Right lobe of liver (tissue), 6 donors: ENCODE data around the gene KRT31. TPM values are rescaled to one million over a fixed set of nuclear protein-coding genes. Genes with fewer than 3 reads are reported as not detected.

Experiments
- ATAC-seq, 4 donors: fragments of 200-7000 bp; cut with Tn5 transposase; one replicate each; pipeline ENCODE4 v1.9.1; 2020; ENCODE audit warnings: mild to moderate bottlenecking in 4 of 4, moderate library complexity in 4 of 4
- DNase-seq, 3 donors: peaks; one replicate each; pipeline ENCODE4 v3.0.0-alpha.2; 2020
- H3K27ac ChIP-seq, 3 donors: fragments of 200-600 bp; one replicate each; pipeline ENCODE4 v1.8.0; 2022
- H3K27me3 ChIP-seq, 2 donors: fragments of 200-600 bp; one replicate each; pipeline ENCODE4 v1.8.0; 2022
- H3K36me3 ChIP-seq, 4 donors: fragments of 200-600 bp; sonication (generic) in 1 of 4; one replicate each; pipeline versions ENCODE4 v1.5.1 to v1.8.0; 2017 to 2022; ENCODE audit warnings: control low read depth in 1 of 4
- H3K4me1 ChIP-seq, 4 donors: fragments of 200-600 bp; sonication (generic) in 1 of 4; one replicate each; pipeline versions ENCODE4 v1.5.1 to v1.8.0; 2017 to 2022; ENCODE audit warnings: control low read depth in 1 of 4
- H3K4me3 ChIP-seq, 3 donors: fragments of 200-600 bp; one replicate each; pipeline ENCODE4 v1.8.0; 2022
- H3K9me3 ChIP-seq, 4 donors: fragments of 200-600 bp; sonication (generic) in 1 of 4; one replicate each; pipeline versions ENCODE4 v1.5.1 to v1.8.0; 2017 to 2022; ENCODE audit warnings: control low read depth in 1 of 4
- CTCF ChIP-seq, 4 donors: fragments of 200-600 bp in 3 of 4; fragments of 450-650 bp in 1 of 4; IDR thresholded peaks; one replicate each; pipeline versions ENCODE4 v1.5.1 to v1.8.0; 2016 to 2022; ENCODE audit warnings: antibody characterized with exemption in 4 of 4, mild to moderate bottlenecking in 2 of 4
- POLR2A ChIP-seq: fragments of 450-650 bp; IDR thresholded peaks from one replicate; pipeline ENCODE4 v1.6.1; 2017; ENCODE audit warnings: antibody characterized with exemption, mild to moderate bottlenecking
- WGBS: methylation state at CpG from one replicate; pipeline ENCODE4 v1.1.6; 2018; ENCODE audit warnings: low coverage, low lambda C conversion rate; ENCODE audit not compliant: insufficient coverage; ENCODE audit errors: missing lambda C conversion rate; 5-methylcytosine and 5-hydroxymethylcytosine counted together
- intact Hi-C, 2 donors: fragments of 100-400 bp; cut with DNase I; formaldehyde crosslinking; loops; one replicate each; pipeline versions ENCODE4 v1.11.2 to v1.14.1; 2022
- total RNA-seq, 6 experiments: library from RNA; depleted of rRNA in 2 of 6; stranded (reverse); fragments of >200 nt in 2 of 6; fragmentation: NEBNext Ultra II Directional in 3 of 6; extraction: Animal tissue kit (Norgen Biotek cat#: 25700) in 3 of 6; gene quantifications; one replicate each; pipeline versions ENCODE4 v1.1.0 to v1.2.4, GENCODE V29; 2016 to 2023
- donor health status: DM: no; HTN: yes; CAD: no.
- donor health status: DM: no; HTN: no; CAD: no.
- donor health status: DM: no; HTN: no; CAD: no.
- donor health status: DM: no; HTN: yes; CAD: no.
- donor health status: DM: no; HTN: yes; CAD: no.

The KRT31 gene
- total RNA-seq, 6 experiments from 2014 or later, result not detected

- H3K4me1 ChIP-seq, result no peaks in the 10 kb centered on the region
- DNase-seq (no peak), ATAC-seq (no peak)
- H3K9me3 ChIP-seq, result no peaks in the 10 kb centered on the region
- no peak for TF ChIP-seq CTCF (IDR thresholded peaks at IDR 0.05)
- no peak for TF ChIP-seq POLR2A
- intact Hi-C loops, result no loop called here
- H3K27ac ChIP-seq, result no peak overlapping the region
- 73% methylated on average over 3 of the region's 4 CpGs for WGBS
- H3K27me3 ChIP-seq, result no peaks in the 10 kb centered on the region
- H3K36me3 ChIP-seq, result no peaks in the 10 kb centered on the region
- no peak overlapping the region for H3K4me3 ChIP-seq
These were observed 45.3 kb upstream of the KRT31 start for GRCh38 chr17:41442739-41443138.

GRCh38 chr17:41440531-41441033, 43.2 kb upstream of the KRT31 start, which contains the start of gene KRT38:
KRT38 (minus strand) TSS chr17:41440983; CDS start chr17:41440921, 62 bp downstream.
- Histone ChIP-seq H3K4me3 (no peak within 1 kb of the TSS), H3K36me3 (no peaks in the 10 kb centered on the region), H3K27me3 (no peaks in the 10 kb centered on the region), H3K27ac (no peak within 1 kb of the TSS), H3K4me1 (no peaks in the 10 kb centered on the region), H3K9me3 (no peaks in the 10 kb centered on the region)
- TF ChIP-seq POLR2A (no peak), CTCF (IDR thresholded peaks at IDR 0.05) (no peak)
- no peak for DNase-seq
- ATAC-seq, result no peak
- 87% methylated on average over 3 of the region's 10 CpGs for WGBS
- intact Hi-C loops, result no loop called here

- no peak for ATAC-seq
- 65% methylated on average over 3 of the region's 5 CpGs for WGBS
- Histone ChIP-seq H3K36me3 (no peaks in the 10 kb centered on the region), H3K4me3 (no peak overlapping the region), H3K9me3 (no peaks in the 10 kb centered on the region), H3K4me1 (no peaks in the 10 kb centered on the region), H3K27me3 (no peaks in the 10 kb centered on the region), H3K27ac (no peak overlapping the region)
- TF ChIP-seq CTCF (IDR thresholded peaks at IDR 0.05) (no peak), POLR2A (no peak)
- intact Hi-C loops, result no loop called here
- no peak for DNase-seq
These were observed 42.0 kb upstream of the KRT31 start for GRCh38 chr17:41439375-41439774.

- H3K27ac ChIP-seq, result no peak overlapping the region
- no peaks in the 10 kb centered on the region for H3K36me3 ChIP-seq
- intact Hi-C loops, result no loop called here
- no peak for ATAC-seq
- H3K9me3 ChIP-seq, result no peaks in the 10 kb centered on the region
- no peak overlapping the region for H3K4me3 ChIP-seq
- TF ChIP-seq POLR2A (no peak), CTCF (IDR thresholded peaks at IDR 0.05) (no peak)
- 73% methylated on average over 5 of the region's 9 CpGs for WGBS
- no peaks in the 10 kb centered on the region for H3K27me3 ChIP-seq
- no peak for DNase-seq
- no peaks in the 10 kb centered on the region for H3K4me1 ChIP-seq
These were observed 40.4 kb upstream of the KRT31 start for GRCh38 chr17:41437769-41438168.

- Histone ChIP-seq H3K27me3 (no peaks in the 10 kb centered on the region), H3K9me3 (no peaks in the 10 kb centered on the region), H3K4me3 (no peak overlapping the region), H3K36me3 (no peaks in the 10 kb centered on the region), H3K27ac (no peak overlapping the region), H3K4me1 (no peaks in the 10 kb centered on the region)
- TF ChIP-seq CTCF (IDR thresholded peaks at IDR 0.05) (no peak), POLR2A (no peak)
- intact Hi-C loops, result no loop called here
- WGBS, result 45% methylated on average over 4 of the region's 7 CpGs
- ATAC-seq (no peak), DNase-seq (no peak)
These were observed 39.8 kb upstream of the KRT31 start for GRCh38 chr17:41437254-41437653.
